ENCODE results near the gene C3orf62. TPM values are rescaled to one million over a fixed set of nuclear protein-coding genes. Genes with fewer than 3 reads are reported as not detected.
"Not testable (repeated sequence)": the region's sequence is repeated elsewhere in the genome, so short reads cannot be mapped to it uniquely, and the experiment has no call there.

C3orf62 gene
- total RNA-seq, 1 donor from 2014 or later, result 10.7 TPM

GRCh38 chr3:49244581-49245205 lies 32.3 kb downstream of the C3orf62 start:
- H3K36me3 Mint-ChIP-seq, result no peaks in the 10 kb centered on the region
- H3K9me3 Mint-ChIP-seq, result no peaks in the 10 kb centered on the region
- H3K4me3 Mint-ChIP-seq, result no peak overlapping the region
- no peaks in the 10 kb centered on the region for H3K27me3 Mint-ChIP-seq
- TF ChIP-seq CTCF (conservative IDR thresholded peaks at IDR 0.05), result no peak
- H3K27ac Mint-ChIP-seq, result no peak overlapping the region
- no peak for DNase-seq (ENCODE audit: extremely low spot score, unreplicated experiment)
- peaks cover 2% of the 10 kb centered on the region for H3K4me1 Mint-ChIP-seq (ENCODE audit: unreplicated experiment)

GRCh38 chr3:49240091-49240490 lies 36.9 kb downstream of the C3orf62 start:
- not testable (repeated sequence) for DNase-seq (ENCODE audit: extremely low spot score, unreplicated experiment); H3K4me1 Mint-ChIP-seq (ENCODE audit: unreplicated experiment); H3K27me3 Mint-ChIP-seq; H3K4me3 Mint-ChIP-seq; H3K36me3 Mint-ChIP-seq; H3K9me3 Mint-ChIP-seq
- H3K27ac Mint-ChIP-seq, result peak overlapping the region; percentile 74

- DNase-seq (ENCODE audit: extremely low spot score, unreplicated experiment), result no peak
- peak overlapping the region; percentile 83 for H3K27ac Mint-ChIP-seq
- TF ChIP-seq CTCF (conservative IDR thresholded peaks at IDR 0.05), result no peak
- H3K36me3 Mint-ChIP-seq, result peaks cover 7% of the 10 kb centered on the region
- H3K4me1 Mint-ChIP-seq (ENCODE audit: unreplicated experiment), result peaks cover 4% of the 10 kb centered on the region
- H3K27me3 Mint-ChIP-seq, result no peaks in the 10 kb centered on the region
- H3K9me3 Mint-ChIP-seq, result peaks cover 6% of the 10 kb centered on the region
- peak overlapping the region; percentile 65 for H3K4me3 Mint-ChIP-seq
These were observed 38.5 kb downstream of the C3orf62 start for GRCh38 chr3:49238274-49239127.

GRCh38 chr3:49237344-49237743 lies 39.7 kb downstream of the C3orf62 start:
- peaks cover 11% of the 10 kb centered on the region for H3K9me3 Mint-ChIP-seq
- TF ChIP-seq CTCF (conservative IDR thresholded peaks at IDR 0.05), result no peak
- peaks cover 4% of the 10 kb centered on the region for H3K4me1 Mint-ChIP-seq (ENCODE audit: unreplicated experiment)
- H3K4me3 Mint-ChIP-seq, result no peak overlapping the region
- no peak overlapping the region for H3K27ac Mint-ChIP-seq
- no peak for DNase-seq (ENCODE audit: extremely low spot score, unreplicated experiment)
- H3K27me3 Mint-ChIP-seq, result no peaks in the 10 kb centered on the region
- peaks cover 7% of the 10 kb centered on the region for H3K36me3 Mint-ChIP-seq

- no peaks in the 10 kb centered on the region for H3K27me3 Mint-ChIP-seq
- H3K4me1 Mint-ChIP-seq (ENCODE audit: unreplicated experiment), result peaks cover 4% of the 10 kb centered on the region
- peaks cover 7% of the 10 kb centered on the region for H3K36me3 Mint-ChIP-seq
- no peak for TF ChIP-seq CTCF (conservative IDR thresholded peaks at IDR 0.05)
- H3K27ac Mint-ChIP-seq, result no peak overlapping the region
- no peak for DNase-seq (ENCODE audit: extremely low spot score, unreplicated experiment)
- H3K9me3 Mint-ChIP-seq, result peaks cover 15% of the 10 kb centered on the region
- no peak overlapping the region for H3K4me3 Mint-ChIP-seq
These were observed 40.8 kb downstream of the C3orf62 start for GRCh38 chr3:49236226-49236625.

- DNase-seq (ENCODE audit: extremely low spot score, unreplicated experiment); H3K4me3 Mint-ChIP-seq; H3K4me1 Mint-ChIP-seq (ENCODE audit: unreplicated experiment); H3K27ac Mint-ChIP-seq; H3K27me3 Mint-ChIP-seq; H3K36me3 Mint-ChIP-seq: not testable (repeated sequence)
- peaks cover 13% of the 10 kb centered on the region for H3K9me3 Mint-ChIP-seq
These were observed 48.2 kb downstream of the C3orf62 start for GRCh38 chr3:49228817-49229216.

Data from type B pancreatic cell (in vitro differentiated cells).